MM.1S (cell line): ENCODE data around the gene STAT1.

Experiments
- CTCF ChIP-seq: fragments of 300-600 bp; sonication (generic); IDR thresholded peaks from 2 replicates; pipeline ENCODE4 v1.5.1; 2016; ENCODE audit warnings: antibody characterized with exemption, low read length, mixed read lengths
- EZH2 ChIP-seq: fragments of 300-600 bp; sonication (generic); optimal IDR thresholded peaks from 2 replicates; pipeline ENCODE3; 2017; ENCODE audit warnings: low read depth, mild to moderate bottlenecking, antibody characterized with exemption, low read length, mixed read lengths
- EZH2phosphoT487 ChIP-seq: fragments of 300-600 bp; sonication (generic); IDR thresholded peaks from 2 replicates; pipeline ENCODE4 v1.6.1; 2018; ENCODE audit warnings: antibody characterized with exemption, low read length

- TF ChIP-seq CTCF (no peak), EZH2 (no peak), EZH2phosphoT487 (no peak)
Measured at GRCh38 chr2:190988910-190989309, 25.1 kb downstream of the STAT1 start.
